HUES48 (cell line): ENCODE data around the gene CLCF1.

Experiments
- H3K27ac ChIP-seq: one replicate; pipeline ENCODE4 v1.7.0; 2013; ENCODE audit warnings: low read depth, low read length, inconsistent platforms
- H3K27me3 ChIP-seq: 2 replicates; pipeline ENCODE4 v1.6.1; 2013; ENCODE audit warnings: mild to moderate bottlenecking, low read length; ENCODE audit not compliant: control insufficient read depth, insufficient read depth
- H3K36me3 ChIP-seq: 2 replicates; pipeline ENCODE4 v1.6.1; 2013; ENCODE audit warnings: low read length; ENCODE audit not compliant: control insufficient read depth, insufficient read depth
- H3K4me1 ChIP-seq: 2 replicates; pipeline ENCODE4 v1.6.1; 2013; ENCODE audit warnings: mild to moderate bottlenecking, low read length; ENCODE audit not compliant: control insufficient read depth, insufficient read depth
- H3K4me3 ChIP-seq: 2 replicates; pipeline ENCODE4 v1.5.1; 2013; ENCODE audit warnings: mild to moderate bottlenecking, low read depth, low read length
- H3K9ac ChIP-seq: 2 replicates; pipeline ENCODE4 v1.6.1; 2013; ENCODE audit warnings: mild to moderate bottlenecking, low read depth, low read length, moderate library complexity
- H3K9me3 ChIP-seq: 2 replicates; pipeline ENCODE4 v1.6.1; 2013; ENCODE audit warnings: low read length; ENCODE audit not compliant: control insufficient read depth, insufficient read depth

Gene CLCF1

GRCh38 chr11:67378544-67378943 is 5.1 kb upstream of the CLCF1 start:
- H3K27ac ChIP-seq = no peak overlapping the region
- H3K9ac ChIP-seq = no peak overlapping the region
- no peak overlapping the region for H3K4me3 ChIP-seq
- H3K9me3 ChIP-seq = no peaks in the 10 kb centered on the region
- H3K4me1 ChIP-seq = peaks cover 21% of the 10 kb centered on the region
- H3K27me3 ChIP-seq = peaks cover 33% of the 10 kb centered on the region
- no peaks in the 10 kb centered on the region for H3K36me3 ChIP-seq

GRCh38 chr11:67376873-67377808 is 3.7 kb upstream of the CLCF1 start:
- Histone ChIP-seq H3K4me1 (peaks cover 19% of the 10 kb centered on the region), H3K27ac (no peak overlapping the region), H3K4me3 (no peak overlapping the region), H3K9me3 (no peaks in the 10 kb centered on the region), H3K36me3 (no peaks in the 10 kb centered on the region), H3K9ac (no peak overlapping the region), H3K27me3 (peaks cover 36% of the 10 kb centered on the region)

- H3K4me3 ChIP-seq = peak overlapping the region; percentile 53
- no peak overlapping the region for H3K9ac ChIP-seq
- H3K36me3 ChIP-seq = no peaks in the 10 kb centered on the region
- H3K9me3 ChIP-seq = no peaks in the 10 kb centered on the region
- H3K4me1 ChIP-seq = peaks cover 27% of the 10 kb centered on the region
- H3K27ac ChIP-seq = peak overlapping the region; percentile 92
- H3K27me3 ChIP-seq = peaks cover 45% of the 10 kb centered on the region
These were observed 2.8 kb upstream of the CLCF1 start for GRCh38 chr11:67376063-67376820.

- H3K9ac ChIP-seq = no peak overlapping the region
- H3K4me3 ChIP-seq = peak overlapping the region; percentile 53
- H3K4me1 ChIP-seq = peaks cover 35% of the 10 kb centered on the region
- no peaks in the 10 kb centered on the region for H3K36me3 ChIP-seq
- H3K27ac ChIP-seq = peak overlapping the region; percentile 92
- no peaks in the 10 kb centered on the region for H3K9me3 ChIP-seq
- peaks cover 49% of the 10 kb centered on the region for H3K27me3 ChIP-seq
These were observed 2.1 kb upstream of the CLCF1 start for GRCh38 chr11:67375320-67376055.

GRCh38 chr11:67374571-67375281 is 1.3 kb upstream of the CLCF1 start:
- no peaks in the 10 kb centered on the region for H3K36me3 ChIP-seq
- 0 out of 2 replicates have a peak overlapping the region, but pooled peaks have one; percentile 22 for H3K9ac ChIP-seq
- no peaks in the 10 kb centered on the region for H3K9me3 ChIP-seq
- peaks cover 39% of the 10 kb centered on the region for H3K4me1 ChIP-seq
- H3K4me3 ChIP-seq = peak overlapping the region; percentile 65
- H3K27ac ChIP-seq = peak overlapping the region; percentile 92
- H3K27me3 ChIP-seq = peaks cover 53% of the 10 kb centered on the region

- Histone ChIP-seq H3K4me3 (peak overlapping the region; percentile 65), H3K27ac (peak overlapping the region; percentile 92), H3K36me3 (no peaks in the 10 kb centered on the region), H3K27me3 (peaks cover 61% of the 10 kb centered on the region), H3K4me1 (peaks cover 40% of the 10 kb centered on the region), H3K9ac (0 out of 2 replicates have a peak overlapping the region, but pooled peaks have one; percentile 22), H3K9me3 (no peaks in the 10 kb centered on the region)
These were observed 511 bp upstream of the CLCF1 start for GRCh38 chr11:67373648-67374570.

- H3K27me3 ChIP-seq = peaks cover 66% of the 10 kb centered on the region
- peak overlapping the region; percentile 92 for H3K27ac ChIP-seq
- H3K4me3 ChIP-seq = peak overlapping the region; percentile 65
- no peaks in the 10 kb centered on the region for H3K36me3 ChIP-seq
- peaks cover 40% of the 10 kb centered on the region for H3K4me1 ChIP-seq
- H3K9ac ChIP-seq = no peak overlapping the region
- H3K9me3 ChIP-seq = no peaks in the 10 kb centered on the region
These were observed 941 bp downstream of the CLCF1 start for GRCh38 chr11:67372321-67372992.

- Histone ChIP-seq H3K9me3 (no peaks in the 10 kb centered on the region), H3K36me3 (no peaks in the 10 kb centered on the region), H3K27me3 (peaks cover 61% of the 10 kb centered on the region), H3K27ac (peak overlapping the region; percentile 20), H3K9ac (no peak overlapping the region), H3K4me3 (peak overlapping the region; percentile 57), H3K4me1 (peaks cover 40% of the 10 kb centered on the region)
These were observed 1.5 kb downstream of the CLCF1 start for GRCh38 chr11:67371911-67372320.

GRCh38 chr11:67371189-67371910 is 2.0 kb downstream of the CLCF1 start:
- Histone ChIP-seq H3K9ac (no peak overlapping the region), H3K27me3 (peaks cover 55% of the 10 kb centered on the region), H3K36me3 (no peaks in the 10 kb centered on the region), H3K27ac (no peak overlapping the region), H3K9me3 (no peaks in the 10 kb centered on the region), H3K4me3 (peak overlapping the region; percentile 57), H3K4me1 (peaks cover 37% of the 10 kb centered on the region)
